Bone marrow (tissue), 2 donors: ENCODE measurements around the gene SFXN5.

Source experiments
- DNase-seq, 2 donors: peaks; one replicate each; lab custom pipeline; 2025; lab: John Stamatoyannopoulos, UW

The SFXN5 gene

DNA sequence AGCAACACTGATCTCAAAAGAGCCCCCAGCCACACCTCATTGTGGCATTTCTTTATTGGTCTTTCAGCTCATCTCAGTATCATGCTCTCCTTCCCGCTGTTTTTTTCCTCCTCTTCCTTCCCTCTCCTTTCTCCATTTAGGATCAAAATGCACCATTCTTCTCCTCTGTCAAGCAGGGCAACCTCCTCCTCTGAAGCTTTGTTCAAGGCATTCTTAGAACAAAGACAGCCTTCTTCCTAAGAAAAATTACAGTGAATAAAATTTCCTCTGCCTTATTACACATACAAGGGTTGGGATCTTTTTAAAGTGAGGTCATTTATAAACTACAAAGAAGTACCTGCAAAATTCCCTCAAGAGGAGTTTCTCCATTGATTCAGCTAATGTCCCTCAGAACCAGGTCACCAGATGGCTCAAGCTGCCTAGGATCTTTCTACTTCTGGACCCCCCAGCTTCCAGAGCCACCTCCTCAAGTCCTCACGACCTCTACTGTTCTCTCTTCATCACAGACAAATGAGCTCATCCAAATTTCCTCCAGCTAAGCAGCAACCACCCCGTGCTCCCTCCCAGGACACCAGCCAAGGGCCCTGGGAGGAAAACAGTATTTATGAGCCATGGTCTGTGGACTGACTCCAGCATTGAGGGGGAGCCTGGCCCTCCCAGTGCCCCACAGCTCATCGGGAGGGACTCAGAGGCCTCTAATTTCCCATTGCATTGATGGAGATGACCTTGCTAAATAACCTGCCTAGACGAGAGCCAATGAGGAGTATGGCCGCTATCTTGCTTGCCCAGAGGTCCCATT is 18.0 kb downstream of the SFXN5 start:
- DNase-seq: no peak

DNA sequence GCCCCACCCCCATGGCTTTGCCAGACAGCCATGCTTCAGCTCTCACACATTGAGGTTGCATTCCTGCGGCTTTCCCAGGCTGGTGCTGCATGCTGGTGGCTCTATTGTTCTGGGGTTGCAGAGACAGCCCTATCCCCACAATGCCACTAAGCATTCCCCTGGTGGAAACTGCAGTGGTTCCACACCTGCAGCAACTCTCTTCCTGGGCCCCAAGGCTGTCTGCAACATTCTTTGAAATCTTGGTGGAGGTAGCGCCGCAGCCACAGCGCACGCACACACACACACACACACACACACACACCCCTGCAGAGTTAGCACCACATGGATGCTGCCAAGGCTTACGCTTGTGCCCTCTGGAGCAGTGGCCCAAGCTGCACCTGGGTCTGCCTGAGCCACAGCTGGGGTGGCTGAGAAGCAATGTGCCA is 21.4 kb downstream of the SFXN5 start:
- no peak for DNase-seq

DNA sequence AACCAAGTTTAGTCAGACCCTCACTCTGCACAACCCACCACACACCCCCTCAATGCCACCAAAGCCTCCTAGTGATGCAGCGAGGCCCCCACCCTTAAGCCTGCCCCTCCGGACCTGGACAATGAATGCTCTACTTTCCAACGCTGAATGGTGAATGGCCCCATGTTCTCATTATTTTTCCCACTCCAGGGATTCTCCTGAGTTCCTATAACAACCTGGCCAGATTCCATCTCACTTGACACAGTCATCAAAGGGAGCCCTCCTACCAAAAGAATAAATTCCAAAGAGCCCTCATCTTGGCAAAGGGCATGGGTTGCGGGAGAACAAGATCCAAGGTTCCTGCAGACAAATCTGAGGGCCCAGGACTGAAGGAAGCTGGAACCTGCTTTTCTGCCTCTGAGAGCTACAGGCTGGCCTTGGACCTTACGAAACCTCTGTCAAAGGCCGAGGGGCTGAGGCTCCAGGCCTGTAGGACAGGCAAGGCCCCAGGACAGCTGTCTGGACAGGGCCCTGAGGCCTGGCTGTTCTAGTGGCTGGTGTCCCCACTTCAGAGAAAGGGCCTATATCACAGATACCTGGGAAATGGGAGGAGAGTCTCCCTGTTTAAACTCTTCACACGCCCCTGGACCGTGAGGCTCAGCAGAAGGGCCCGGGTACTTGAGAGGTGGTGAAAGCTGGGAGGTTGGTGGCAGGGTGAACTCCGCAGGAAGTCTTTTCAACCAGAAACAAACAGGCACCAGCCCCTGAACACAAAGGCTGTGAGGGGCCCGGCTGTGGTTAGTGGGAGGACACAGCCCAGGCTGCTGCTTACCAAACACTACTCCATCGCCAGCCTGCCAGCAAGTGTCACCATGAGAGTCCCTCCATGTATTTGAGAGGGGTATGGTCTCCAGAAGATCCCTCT is 27.3 kb downstream of the SFXN5 start:
- no peak for DNase-seq

DNA sequence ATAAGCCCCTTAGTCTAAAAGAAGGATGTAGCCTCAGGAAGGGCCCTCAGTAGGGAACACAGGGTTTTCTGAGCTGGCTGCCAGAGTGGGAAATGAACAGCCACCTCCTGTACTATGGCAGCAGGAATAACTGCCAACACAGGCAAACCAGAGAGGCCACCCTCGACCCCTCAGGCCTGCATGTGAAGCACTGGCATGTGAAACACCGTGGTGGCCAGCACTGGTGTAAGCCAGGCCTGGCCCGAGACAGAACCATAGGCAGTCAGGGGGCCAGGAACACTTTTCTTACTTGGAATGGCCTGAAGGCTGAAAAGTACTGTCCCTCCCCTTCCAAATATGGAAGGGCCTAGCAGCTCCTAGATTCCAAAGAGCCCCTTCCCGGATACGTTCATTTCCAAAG is 28.2 kb downstream of the SFXN5 start:
- DNase-seq: no peak

DNA sequence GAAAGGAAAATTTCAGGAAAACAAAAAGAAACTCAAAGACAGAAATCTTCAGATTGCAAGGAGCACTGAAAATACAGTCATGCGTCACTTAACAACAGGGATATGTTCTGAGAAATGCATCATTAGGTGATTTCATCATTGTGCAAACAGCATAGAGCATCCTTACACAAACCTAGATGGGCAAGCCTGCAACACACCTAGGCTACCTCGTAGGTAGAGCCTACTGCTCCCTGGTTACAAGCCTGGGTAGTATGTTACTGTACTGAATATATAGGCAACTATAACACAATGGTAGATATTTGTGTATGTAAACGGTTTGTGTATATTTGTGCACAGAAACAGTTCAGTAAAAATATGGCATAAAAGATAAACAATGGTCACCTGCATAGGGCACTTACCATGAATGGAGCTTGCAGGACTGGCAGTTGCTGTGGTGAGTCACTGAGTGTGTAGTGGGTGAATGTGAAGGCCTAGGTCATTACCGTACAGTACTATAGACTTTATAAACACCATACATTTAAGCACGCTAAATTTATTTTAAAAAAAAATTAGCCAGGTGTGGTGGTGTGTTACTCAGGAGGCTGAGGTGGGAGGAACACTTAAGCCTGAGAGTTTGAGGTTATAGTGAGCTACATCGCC is 33.4 kb downstream of the SFXN5 start:
- no peak for DNase-seq

DNA sequence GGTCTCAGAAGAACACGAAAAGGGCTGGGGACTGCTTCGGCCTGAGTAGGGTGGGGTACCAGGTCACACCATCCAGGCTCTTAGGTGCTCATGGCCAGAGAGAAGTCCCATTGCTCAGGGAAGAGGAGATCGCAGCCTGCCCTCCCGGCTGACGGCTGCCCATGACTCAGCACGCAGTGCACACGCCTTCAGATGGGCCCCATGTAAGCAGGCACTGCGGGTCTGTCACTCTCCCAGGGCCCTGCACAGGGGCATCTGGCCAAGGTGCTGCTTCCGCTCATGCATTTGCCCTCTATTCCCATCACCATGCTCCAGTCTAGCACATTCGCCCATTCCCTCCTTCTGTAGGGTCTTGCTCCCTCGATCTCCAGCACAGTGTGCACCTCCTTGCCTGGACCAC is 34.7 kb downstream of the SFXN5 start:
- no peak for DNase-seq

DNA sequence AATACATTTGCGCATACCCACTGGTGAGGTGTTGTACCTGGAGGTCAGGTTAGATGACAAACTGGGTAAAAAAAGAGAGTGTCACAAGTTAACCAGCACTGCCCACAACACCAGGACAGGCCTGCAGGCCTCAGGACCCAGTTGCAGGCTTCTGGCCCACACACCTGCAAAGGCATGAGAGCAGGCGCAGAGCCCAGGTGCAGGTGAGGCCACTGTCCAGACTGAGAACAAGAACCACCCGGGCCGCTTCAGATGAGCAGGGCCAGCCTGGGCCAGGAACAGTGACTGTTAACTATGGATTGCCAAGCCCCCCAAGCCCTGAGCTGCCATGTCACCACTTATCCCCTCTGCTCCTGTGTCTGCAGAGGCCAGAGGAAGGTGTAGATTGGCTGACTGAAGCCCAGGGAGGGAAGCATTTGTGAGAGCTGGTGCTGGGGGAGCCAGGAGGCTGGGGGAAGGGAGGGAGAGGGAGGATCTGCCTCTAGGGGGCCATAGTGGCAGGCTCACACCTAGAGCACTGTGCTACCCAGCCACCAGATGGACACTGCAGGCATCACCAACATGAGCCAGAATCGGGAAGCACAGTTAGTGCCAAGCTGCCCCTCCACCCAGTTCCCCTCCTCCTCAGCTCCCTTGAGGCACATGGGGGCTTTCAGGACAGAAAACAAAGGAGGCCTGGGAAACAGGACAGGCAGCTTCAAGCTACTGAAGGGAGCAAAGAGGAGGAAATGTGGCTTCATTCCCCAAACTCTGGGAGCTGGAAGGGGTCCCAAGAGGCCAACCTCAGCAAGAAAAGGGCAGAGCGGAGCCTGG is 35.4 kb downstream of the SFXN5 start:
- DNase-seq: no peak

DNA sequence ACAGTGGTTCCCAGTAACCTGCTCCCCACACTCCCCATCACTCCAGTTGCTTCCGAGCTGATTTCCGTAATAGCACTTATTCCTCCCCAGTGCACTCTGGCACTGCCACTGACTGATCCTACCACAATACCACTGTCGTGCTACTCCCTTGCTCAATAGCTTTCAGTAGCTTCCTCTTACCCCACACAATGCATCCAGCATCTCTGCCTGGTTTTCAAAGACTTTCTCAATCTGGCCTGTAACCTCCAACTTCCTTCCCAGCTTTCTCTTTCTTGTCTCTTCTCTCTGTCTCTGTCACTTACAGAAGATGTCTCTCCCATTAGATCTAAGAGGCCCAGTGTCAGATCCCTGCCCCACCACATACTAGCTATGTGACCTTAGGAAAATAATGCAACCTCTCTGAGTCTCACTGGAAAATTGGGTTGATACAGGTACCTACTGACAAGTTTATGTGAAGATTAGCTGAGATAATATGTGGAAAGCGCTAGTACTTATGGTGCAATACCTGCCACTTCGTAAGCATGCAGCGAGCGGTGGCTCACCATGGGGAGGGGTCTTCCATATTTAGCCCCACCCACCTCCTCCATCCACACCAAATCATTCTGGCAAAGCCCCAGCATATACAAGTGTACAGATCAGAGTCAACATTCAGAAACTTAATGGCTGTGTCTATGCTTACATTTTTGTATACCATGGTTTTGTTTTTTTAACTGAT is 36.7 kb downstream of the SFXN5 start:
- DNase-seq: peak in 1 of 2 donors; percentile 14

DNA sequence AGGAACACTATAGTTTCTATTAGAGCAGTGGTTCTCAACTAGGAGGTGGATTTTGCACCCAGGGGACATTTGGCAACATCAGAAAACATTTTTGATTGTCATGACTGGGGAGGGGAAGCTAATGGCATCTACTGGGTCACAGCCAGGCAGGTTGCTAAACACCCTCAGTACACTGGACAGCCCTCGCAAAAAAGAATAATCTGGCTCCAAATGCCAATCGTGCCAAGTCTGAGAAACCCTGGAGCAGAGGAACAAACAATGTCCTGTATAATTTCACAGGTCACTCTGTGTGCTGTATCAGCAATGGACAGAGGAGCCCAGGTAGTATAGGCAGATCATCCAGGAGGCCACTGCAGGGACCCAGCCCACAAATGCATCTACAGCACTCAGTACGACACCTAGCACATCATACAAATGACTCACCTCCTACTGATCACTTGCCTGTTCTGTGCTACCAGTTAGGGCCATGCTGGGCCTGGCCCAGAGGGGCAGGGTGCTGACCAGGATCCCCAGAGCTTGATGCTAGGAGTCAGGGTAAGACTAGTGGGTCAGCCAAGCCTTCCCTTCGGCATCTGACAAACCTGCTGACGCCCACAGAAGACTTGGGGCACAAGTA is 37.6 kb downstream of the SFXN5 start:
- DNase-seq: no peak

DNA sequence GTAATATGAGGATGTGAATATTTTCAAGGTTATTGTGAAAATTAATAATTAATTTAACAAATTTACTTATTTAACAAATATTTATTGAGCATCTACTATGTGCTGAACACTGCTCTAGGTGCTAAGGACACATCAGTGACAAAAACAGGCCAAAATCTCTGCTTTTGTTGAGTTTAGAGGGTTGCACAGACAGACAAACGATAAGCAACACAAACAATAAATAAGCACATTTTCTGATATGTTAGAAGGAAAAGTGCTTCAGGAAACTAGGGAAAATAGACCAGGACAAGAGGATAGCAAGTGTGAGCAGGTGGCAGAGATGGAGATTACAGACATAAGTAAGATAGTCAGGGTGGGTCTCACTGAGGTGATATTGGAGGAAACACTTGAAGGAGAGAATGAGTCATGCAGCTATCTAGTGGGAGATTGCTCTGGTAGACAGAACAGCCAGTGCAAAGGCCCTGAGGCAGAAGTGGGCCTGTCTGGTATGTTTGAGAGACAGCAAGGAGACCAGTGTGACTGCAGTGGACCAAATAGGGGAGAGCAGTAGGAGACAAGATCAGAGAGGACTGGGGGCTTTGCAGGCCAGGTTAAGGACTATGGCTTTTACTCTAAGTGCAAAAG is 38.3 kb downstream of the SFXN5 start:
- no peak for DNase-seq

DNA sequence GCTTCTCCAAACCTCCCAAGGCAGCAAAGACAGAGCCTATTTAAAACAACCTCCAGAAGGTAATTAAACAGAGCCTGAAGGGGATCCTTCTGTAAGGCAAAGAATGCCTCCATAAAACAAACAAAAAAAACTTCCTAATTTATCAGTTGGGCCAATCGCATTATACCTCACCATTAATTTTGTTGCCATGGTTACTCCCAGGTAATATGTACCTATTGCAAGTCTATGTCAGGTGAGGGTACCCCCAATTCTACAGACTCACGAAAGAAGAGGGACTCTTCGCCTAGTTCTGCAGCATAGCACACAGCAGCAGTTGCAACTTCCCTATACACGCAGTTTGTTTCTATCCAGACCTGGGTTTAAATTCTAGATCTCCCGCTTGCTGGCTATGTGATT is 38.8 kb downstream of the SFXN5 start:
- no peak for DNase-seq

DNA sequence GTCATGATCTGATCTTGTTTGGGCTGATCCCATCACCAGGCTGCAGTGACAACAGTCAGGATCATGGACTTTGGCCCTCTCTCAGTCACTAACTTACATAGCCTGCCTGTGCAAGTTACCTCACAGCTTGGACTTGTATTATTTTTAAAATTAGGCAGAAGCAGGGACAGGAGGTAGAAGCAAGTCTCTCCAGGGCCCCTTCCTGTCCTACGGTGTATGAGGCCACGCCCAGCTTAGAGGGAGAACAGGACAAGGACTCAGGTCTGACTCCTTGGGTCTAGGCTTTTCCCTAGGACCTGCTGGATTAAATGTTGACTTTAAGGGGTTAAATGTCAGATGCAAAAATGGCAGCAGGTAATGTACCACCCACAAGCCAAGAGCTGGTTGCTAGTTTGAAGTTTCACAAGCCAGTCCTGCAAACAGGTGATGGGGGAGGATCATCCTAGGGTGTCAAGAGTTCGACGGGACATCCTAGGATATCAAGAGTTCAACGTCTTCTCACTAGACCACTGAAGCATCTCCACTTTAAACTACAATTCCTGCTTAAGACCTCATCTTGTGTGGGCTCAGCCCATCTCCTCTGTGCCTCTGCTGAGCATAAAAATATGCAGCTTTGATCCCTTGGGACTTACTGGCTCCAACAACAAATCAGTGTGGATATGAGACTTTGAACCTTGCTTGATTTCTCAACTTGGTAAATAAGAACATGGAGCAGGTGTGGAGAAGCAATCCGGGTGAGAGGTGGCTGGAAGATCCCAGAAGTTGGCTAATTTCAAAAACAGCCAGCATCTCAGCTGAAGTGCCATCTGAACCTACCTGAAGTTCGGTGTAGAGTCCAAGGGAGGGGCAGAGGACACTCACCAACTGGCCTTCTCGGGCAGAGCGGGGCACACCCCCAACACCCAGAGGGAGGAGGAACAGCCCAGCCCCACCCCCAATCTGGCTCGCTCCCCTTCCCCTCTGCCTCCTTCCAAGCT is 39.5 kb downstream of the SFXN5 start:
- DNase-seq: no peak

DNA sequence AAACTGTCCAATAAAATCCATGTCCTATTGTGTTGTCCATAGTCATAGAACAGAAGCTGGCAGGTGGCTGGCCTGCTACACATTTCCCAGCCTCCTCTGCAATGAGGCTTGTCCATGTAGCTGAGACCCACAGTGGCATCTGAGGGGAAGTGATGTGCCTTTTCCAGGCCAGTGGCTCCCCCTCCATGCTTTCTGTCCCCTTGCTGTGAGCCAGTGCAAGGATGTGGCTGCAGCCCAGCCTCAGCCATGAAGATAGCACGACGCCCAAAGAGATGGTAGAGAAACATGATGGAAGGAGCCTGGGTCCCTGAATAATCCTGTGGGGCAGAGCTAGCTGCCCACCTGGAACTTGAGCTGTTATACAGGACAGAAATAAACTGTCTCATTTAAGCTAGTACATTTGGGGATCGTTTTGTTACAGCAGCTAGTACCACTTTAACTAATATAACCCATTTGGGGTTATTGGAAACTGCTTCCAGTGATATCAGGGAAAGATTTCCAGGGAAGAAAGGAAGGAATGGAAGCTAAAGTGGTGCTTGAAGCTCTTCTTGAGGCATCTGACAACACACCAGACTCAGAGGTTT is 40.3 kb downstream of the SFXN5 start:
- no peak for DNase-seq

DNA sequence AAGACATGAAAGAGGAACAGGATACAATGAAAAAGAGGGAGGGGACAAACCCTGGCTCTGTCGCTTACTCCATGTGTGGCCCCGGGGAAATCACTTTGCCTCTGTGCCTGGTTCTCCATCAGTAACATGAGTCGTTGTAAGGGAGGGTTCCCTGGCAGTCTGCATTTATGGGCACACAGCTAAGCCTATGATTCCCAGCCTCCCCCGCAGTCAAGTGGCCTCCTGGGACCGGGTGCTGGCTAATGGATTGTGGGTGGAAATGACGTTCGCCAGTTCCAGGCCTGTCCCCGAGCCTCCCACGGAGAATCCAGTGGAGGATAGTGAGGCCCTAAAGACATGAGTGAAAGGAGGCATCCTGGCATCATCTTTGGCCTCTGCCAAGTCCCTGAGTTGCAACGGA is 42.7 kb downstream of the SFXN5 start:
- DNase-seq: no peak

DNA sequence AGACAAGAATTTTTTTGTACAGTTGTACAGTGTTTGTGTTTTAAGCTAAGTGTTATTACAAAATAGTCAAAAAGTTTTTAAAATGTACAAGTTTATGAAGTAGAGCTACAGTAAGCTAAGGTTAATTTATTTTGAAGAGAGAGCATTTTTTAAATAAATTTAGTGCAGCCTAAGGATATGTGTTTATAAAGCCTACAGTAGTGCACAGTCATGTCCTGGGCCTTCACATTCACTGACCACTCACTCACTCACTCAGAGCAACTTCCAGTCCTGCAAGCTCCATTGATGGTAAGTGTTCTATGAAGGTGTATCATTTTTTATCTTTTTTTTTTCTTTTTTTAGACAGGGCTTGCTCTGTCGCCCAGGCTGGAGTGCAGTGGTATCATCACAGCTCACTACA is 44.2 kb downstream of the SFXN5 start:
- DNase-seq: no peak

DNA sequence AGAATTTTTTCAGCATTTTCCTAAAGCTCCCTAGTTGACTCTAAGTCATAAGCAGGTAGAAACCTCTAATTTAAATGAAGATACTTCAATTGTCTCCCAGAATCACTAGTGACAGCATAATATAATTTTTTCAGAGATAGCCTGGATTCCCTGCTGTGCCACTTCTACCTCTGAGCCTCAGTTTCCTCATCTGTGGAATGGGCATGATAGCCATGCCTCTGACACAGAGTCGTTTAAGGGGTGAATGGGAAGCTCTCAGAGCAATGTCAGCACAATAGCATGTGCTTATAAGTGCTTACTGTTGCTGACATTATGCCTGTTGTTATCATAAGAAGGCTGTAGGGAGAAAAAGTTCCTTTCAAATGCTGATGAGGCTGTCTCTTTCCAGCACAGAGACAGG is 48.0 kb downstream of the SFXN5 start:
- no peak for DNase-seq

DNA sequence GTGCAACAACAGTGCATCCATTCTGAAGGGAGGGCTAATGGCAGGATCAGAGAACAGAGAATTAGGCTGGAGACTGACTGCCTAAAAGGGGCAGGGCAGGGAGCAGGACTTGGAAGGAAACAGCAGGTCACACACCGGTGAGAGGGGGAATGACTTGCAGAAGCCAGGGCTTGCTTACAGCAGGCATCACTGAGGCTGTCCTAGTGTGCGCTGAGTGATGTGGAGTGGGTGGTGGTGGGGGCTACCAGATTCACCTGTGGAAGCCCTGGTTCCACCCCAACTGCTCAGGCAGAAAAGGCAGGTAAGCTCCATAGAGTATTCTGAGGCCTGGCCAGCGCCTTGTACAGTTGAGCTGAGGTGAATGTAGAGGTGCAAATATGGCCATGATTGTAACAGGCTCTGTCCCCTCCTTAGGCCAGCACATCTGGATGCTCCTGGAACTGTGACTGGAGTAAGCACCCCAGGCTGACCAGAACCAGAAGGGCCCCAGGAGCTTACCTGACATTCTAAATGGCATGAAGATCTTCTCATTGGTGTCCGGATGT is 49.4 kb downstream of the SFXN5 start:
- no peak for DNase-seq

DNA sequence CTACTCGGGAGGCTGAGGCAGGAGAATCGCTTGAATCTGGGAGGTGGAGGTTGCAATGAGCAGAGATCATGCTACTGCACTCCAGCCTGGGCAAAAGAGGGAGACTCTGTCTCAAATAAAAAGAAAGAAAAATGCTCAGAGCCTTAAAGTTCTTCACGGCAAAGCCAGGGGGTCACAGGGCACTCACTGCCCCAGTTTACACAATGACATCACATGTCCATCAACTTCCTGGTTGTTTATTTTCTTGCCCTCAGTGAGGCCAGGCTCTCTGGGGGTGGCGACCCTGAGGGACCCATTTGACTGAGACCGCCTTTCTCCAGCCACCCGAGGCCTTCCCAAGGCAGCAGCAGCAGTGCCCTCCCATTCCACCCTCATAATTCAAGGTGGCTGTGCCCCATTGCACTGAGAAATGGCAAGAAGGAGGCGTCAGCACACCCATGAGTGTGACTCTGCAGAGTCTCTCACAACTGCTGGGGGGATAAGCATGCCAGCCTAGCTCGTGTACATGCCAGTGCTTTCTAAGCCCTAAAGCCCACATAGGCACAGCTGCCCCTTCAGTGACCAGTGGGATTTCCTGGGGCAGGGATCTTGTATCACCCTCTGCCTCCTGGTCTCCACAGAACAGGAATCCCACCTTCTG is 50.0 kb downstream of the SFXN5 start:
- no peak for DNase-seq
